Stimulated activated CD8-positive, alpha-beta memory T cell treated with anti-CD3 and anti-CD28 coated beads, Interleukin-2, amount 100 ng/mL, for 48 hours (primary cell): ENCODE data around the gene GFOD1.

Source experiments
- DNase-seq, 2 donors: peaks; one replicate each; pipeline ENCODE4 v3.0.0-alpha.2; 2020; ENCODE audit warnings: low read depth in 2 of 2

Gene GFOD1

GRCh38 chr6:13487122-13488014 is at the start of gene GFOD1:
GFOD1 (minus strand) TSS chr6:13487600; CDS start chr6:13486890, 710 bp downstream.
- DNase-seq: peak; percentile 77

GRCh38 chr6:13536796-13537526 is 49.6 kb upstream of the GFOD1 start:
- DNase-seq: no peak

GRCh38 chr6:13535306-13535705 is 47.9 kb upstream of the GFOD1 start:
- DNase-seq: no peak

GRCh38 chr6:13534536-13534935 is 47.1 kb upstream of the GFOD1 start:
- no peak for DNase-seq

GRCh38 chr6:13531956-13532355 is 44.6 kb upstream of the GFOD1 start:
- DNase-seq: no peak

- DNase-seq: no peak
These were observed 41.5 kb upstream of the GFOD1 start for GRCh38 chr6:13528777-13529343.

- no peak for DNase-seq
These were observed 40.8 kb upstream of the GFOD1 start for GRCh38 chr6:13528232-13528631.

- no peak for DNase-seq
These were observed 40.3 kb upstream of the GFOD1 start for GRCh38 chr6:13527671-13528056.

GRCh38 chr6:13526727-13527670 is 39.6 kb upstream of the GFOD1 start:
- no peak for DNase-seq

GRCh38 chr6:13526357-13526726 is 38.9 kb upstream of the GFOD1 start:
- DNase-seq: no peak

GRCh38 chr6:13524801-13525508 is 37.6 kb upstream of the GFOD1 start:
- DNase-seq: no peak

GRCh38 chr6:13523826-13524622 is 36.6 kb upstream of the GFOD1 start:
- no peak for DNase-seq

- no peak for DNase-seq
These were observed 35.3 kb upstream of the GFOD1 start for GRCh38 chr6:13522656-13523055.

- no peak for DNase-seq
These were observed 32.4 kb upstream of the GFOD1 start for GRCh38 chr6:13519839-13520238.

GRCh38 chr6:13517116-13517515 is 29.7 kb upstream of the GFOD1 start:
- DNase-seq: no peak

GRCh38 chr6:13515912-13516311 is 28.5 kb upstream of the GFOD1 start:
- DNase-seq: no peak

GRCh38 chr6:13513626-13514502 is 26.5 kb upstream of the GFOD1 start:
- no peak for DNase-seq

GRCh38 chr6:13512900-13513299 is 25.5 kb upstream of the GFOD1 start:
- no peak for DNase-seq
